SK-N-MC (cell line): ENCODE results near the gene SLC1A5.

Experiments
- DNase-seq: peaks from one replicate; pipeline ENCODE4 v3.0.0-alpha.2; 2011; ENCODE audit warnings: low read depth, low spot score
- H3K27ac ChIP-seq: fragments of 200-600 bp; sonication (generic); 2 replicates; pipeline ENCODE4 v1.5.1; 2016; ENCODE audit warnings: mixed run types
- H3K36me3 ChIP-seq: fragments of 200-600 bp; sonication (generic); 2 replicates; pipeline ENCODE4 v1.6.1; 2017; ENCODE audit warnings: antibody characterized with exemption, low read length, mixed read lengths; ENCODE audit not compliant: insufficient read depth
- H3K4me3 ChIP-seq: fragments of 200-600 bp; sonication (generic); 2 replicates; pipeline ENCODE4 v1.5.1; 2016
- H3K9ac ChIP-seq: fragments of 200-600 bp; sonication (generic); 2 replicates; pipeline ENCODE4 v1.8.0; 2017; ENCODE audit warnings: mixed run types, mixed read lengths; ENCODE audit not compliant: insufficient read length
- H3K9me3 ChIP-seq: fragments of 200-600 bp; sonication (generic); 2 replicates; pipeline ENCODE4 v1.6.1; 2017; ENCODE audit warnings: low read depth, mild to moderate bottlenecking, antibody characterized with exemption, low read length, moderate library complexity, mixed read lengths
- EZH2 ChIP-seq: fragments of 200-600 bp; sonication (generic); IDR thresholded peaks from one replicate; pipeline ENCODE4 v1.6.1; 2017; ENCODE audit warnings: antibody characterized with exemption
- FOXP2 ChIP-seq: optimal IDR thresholded peaks from 2 replicates; pipeline ENCODE3; 2011; ENCODE audit warnings: mild to moderate bottlenecking, moderate library complexity; ENCODE audit not compliant: insufficient read depth; ENCODE audit errors: extremely low read length, control extremely low read depth
- POLR2AphosphoS5 ChIP-seq: IDR thresholded peaks from 2 replicates; pipeline ENCODE4 v1.6.1; 2012; ENCODE audit warnings: mild to moderate bottlenecking, low read depth, low read length, borderline replicate concordance

SLC1A5 gene

GRCh38 chr19:46788262-46788967, at the start of gene SLC1A5:
SLC1A5 (minus strand) TSS chr19:46788594; CDS start chr19:46787965, 629 bp downstream.
- no peaks in the 10 kb centered on the region for H3K9me3 ChIP-seq
- H3K4me3 ChIP-seq, result peak within 1 kb of the TSS; percentile 97
- no peak for TF ChIP-seq FOXP2
- peak; percentile 100 for TF ChIP-seq POLR2AphosphoS5
- TF ChIP-seq EZH2, result no peak
- peak within 1 kb of the TSS; percentile 99 for H3K9ac ChIP-seq
- peak; percentile 90 for DNase-seq
- peaks cover 27% of the 10 kb centered on the region for H3K36me3 ChIP-seq
- H3K27ac ChIP-seq, result peak within 1 kb of the TSS; percentile 95

DNA sequence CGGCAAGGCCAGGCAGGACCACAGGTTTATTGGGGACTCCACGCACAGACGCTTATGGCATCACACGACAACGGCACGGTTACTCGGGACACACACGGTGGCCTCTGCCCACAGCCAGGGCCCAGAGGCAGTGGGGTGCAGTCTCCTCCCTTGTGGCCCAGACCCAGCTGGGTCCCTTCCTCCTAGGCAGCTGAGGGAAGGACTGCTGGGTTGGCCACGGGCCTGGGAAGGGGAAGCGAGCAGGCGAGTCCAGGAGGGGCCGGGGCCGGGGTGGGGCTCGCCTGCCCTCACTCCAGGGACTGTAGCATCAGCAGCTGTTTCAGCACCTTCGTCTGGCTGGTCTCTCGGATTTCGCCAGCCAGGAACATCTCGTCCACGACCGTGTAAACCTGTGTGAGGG, 49.8 kb upstream of the SLC1A5 start:
- no peak for DNase-seq
- TF ChIP-seq FOXP2, result no peak
- no peak for TF ChIP-seq POLR2AphosphoS5
- no peak for TF ChIP-seq EZH2
- no peak overlapping the region for H3K9ac ChIP-seq
- no peak overlapping the region for H3K4me3 ChIP-seq
- no peaks in the 10 kb centered on the region for H3K9me3 ChIP-seq
- no peak overlapping the region for H3K27ac ChIP-seq
- H3K36me3 ChIP-seq, result peaks cover 20% of the 10 kb centered on the region

GRCh38 chr19:46834984-46835383, 46.6 kb upstream of the SLC1A5 start:
- H3K36me3 ChIP-seq, result peaks cover 13% of the 10 kb centered on the region
- H3K9ac ChIP-seq, result no peak overlapping the region
- TF ChIP-seq FOXP2 (no peak), EZH2 (no peak), POLR2AphosphoS5 (no peak)
- DNase-seq, result no peak
- no peak overlapping the region for H3K4me3 ChIP-seq
- H3K9me3 ChIP-seq, result no peaks in the 10 kb centered on the region
- H3K27ac ChIP-seq, result no peak overlapping the region

- no peak for DNase-seq
- Histone ChIP-seq H3K4me3 (no peak overlapping the region), H3K36me3 (peaks cover 6% of the 10 kb centered on the region; the same call in 1 of the 2 replicates), H3K9me3 (no peaks in the 10 kb centered on the region), H3K27ac (no peak overlapping the region), H3K9ac (no peak overlapping the region)
- no peak for TF ChIP-seq FOXP2
- no peak for TF ChIP-seq POLR2AphosphoS5
- no peak for TF ChIP-seq EZH2
Measured at GRCh38 chr19:46834121-46834520, 45.7 kb upstream of the SLC1A5 start.

GRCh38 chr19:46830864-46831263, 42.5 kb upstream of the SLC1A5 start:
- no peaks in the 10 kb centered on the region for H3K9me3 ChIP-seq
- TF ChIP-seq EZH2 (no peak), POLR2AphosphoS5 (no peak), FOXP2 (no peak)
- no peak for DNase-seq
- H3K4me3 ChIP-seq, result no peak overlapping the region
- H3K27ac ChIP-seq, result no peak overlapping the region
- no peaks in the 10 kb centered on the region for H3K36me3 ChIP-seq
- H3K9ac ChIP-seq, result no peak overlapping the region

DNA sequence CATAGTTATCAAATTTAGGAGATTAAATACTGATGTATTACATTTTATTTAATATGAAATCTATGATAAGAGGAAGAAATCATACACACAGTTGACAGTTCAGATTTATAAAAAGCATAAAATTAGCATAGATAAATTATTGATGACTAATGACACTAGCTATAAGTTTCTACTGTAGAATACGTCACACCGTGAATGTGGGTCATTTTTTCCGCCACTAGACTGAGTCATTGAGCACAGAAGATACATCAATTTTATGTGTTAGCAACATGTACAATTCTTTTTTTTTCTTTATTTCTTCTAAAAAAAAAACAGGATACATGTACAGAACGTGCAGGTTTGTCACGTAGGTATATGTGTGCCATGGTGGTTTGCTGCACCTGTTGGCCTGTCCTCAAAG, 40.1 kb upstream of the SLC1A5 start:
- Histone ChIP-seq H3K4me3 (no peak overlapping the region), H3K27ac (no peak overlapping the region), H3K9ac (no peak overlapping the region), H3K36me3 (no peaks in the 10 kb centered on the region), H3K9me3 (no peaks in the 10 kb centered on the region)
- no peak for TF ChIP-seq EZH2
- no peak for DNase-seq

DNA sequence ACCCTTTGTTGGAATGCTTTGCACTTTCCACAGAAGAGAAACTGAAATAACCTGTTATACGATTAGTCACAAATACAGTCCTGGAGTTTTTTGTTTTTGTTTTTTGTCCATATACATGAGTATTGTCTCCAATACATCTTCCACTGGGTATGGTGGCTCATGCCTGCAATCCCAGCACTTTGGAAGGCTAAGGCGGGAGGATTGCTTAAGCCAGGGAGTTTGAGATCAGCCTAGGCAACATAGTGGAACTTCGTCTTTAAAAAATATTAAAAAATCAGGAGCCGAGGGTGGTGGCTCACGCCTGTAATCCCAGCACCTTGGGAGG, 37.3 kb upstream of the SLC1A5 start:
- H3K9me3 ChIP-seq, result no peaks in the 10 kb centered on the region
- no peak overlapping the region for H3K27ac ChIP-seq
- H3K9ac ChIP-seq, result no peak overlapping the region
- DNase-seq, result no peak
- TF ChIP-seq FOXP2 (no peak), POLR2AphosphoS5 (no peak), EZH2 (no peak)
- no peaks in the 10 kb centered on the region for H3K36me3 ChIP-seq
- H3K4me3 ChIP-seq, result no peak overlapping the region

- TF ChIP-seq FOXP2 (no peak), POLR2AphosphoS5 (no peak), EZH2 (no peak)
- no peak for DNase-seq
- H3K4me3 ChIP-seq, result no peak overlapping the region
- H3K9ac ChIP-seq, result no peak overlapping the region
- H3K9me3 ChIP-seq, result no peaks in the 10 kb centered on the region
- H3K27ac ChIP-seq, result no peak overlapping the region
- H3K36me3 ChIP-seq, result no peaks in the 10 kb centered on the region
Measured at GRCh38 chr19:46824890-46825730, 36.7 kb upstream of the SLC1A5 start.
